Measurements from ENCODE around the gene SENP3.

SENP3 gene

GRCh38 chr17:7561589-7562207, at the start of gene SENP3:
Gene SENP3, plus strand, starts transcription at chr17:7561919. Its CDS starts 1,158 bp downstream, at chr17:7563077.
- peak; percentile 91 for DNase-seq (ENCODE audit: low read depth, low spot score)

GRCh38 chr17:7512105-7512504, 49.6 kb upstream of the SENP3 start:
- DNase-seq (ENCODE audit: low read depth, low spot score): no peak

GRCh38 chr17:7512824-7513540, 48.7 kb upstream of the SENP3 start:
- no peak for DNase-seq (ENCODE audit: low read depth, low spot score)

DNA sequence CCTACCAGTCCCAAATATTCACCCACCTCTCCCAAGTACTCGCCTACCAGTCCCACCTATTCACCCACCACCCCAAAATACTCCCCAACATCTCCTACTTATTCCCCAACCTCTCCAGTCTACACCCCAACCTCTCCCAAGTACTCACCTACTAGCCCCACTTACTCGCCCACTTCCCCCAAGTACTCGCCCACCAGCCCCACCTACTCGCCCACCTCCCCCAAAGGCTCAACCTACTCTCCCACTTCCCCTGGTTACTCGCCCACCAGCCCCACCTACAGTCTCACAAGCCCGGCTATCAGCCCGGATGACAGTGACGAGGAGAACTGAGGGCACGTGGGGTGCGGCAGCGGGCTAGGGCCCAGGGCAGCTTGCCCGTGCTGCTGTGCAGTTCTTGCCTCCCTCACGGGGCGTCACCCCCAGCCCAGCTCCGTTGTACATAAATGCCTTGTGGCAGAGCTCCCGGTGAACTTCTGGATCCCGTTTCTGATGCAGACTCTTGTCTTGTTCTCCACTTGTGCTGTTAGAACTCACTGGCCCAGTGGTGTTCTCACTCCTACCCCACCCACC, 47.8 kb upstream of the SENP3 start:
- DNase-seq (ENCODE audit: low read depth, low spot score): no peak

DNA sequence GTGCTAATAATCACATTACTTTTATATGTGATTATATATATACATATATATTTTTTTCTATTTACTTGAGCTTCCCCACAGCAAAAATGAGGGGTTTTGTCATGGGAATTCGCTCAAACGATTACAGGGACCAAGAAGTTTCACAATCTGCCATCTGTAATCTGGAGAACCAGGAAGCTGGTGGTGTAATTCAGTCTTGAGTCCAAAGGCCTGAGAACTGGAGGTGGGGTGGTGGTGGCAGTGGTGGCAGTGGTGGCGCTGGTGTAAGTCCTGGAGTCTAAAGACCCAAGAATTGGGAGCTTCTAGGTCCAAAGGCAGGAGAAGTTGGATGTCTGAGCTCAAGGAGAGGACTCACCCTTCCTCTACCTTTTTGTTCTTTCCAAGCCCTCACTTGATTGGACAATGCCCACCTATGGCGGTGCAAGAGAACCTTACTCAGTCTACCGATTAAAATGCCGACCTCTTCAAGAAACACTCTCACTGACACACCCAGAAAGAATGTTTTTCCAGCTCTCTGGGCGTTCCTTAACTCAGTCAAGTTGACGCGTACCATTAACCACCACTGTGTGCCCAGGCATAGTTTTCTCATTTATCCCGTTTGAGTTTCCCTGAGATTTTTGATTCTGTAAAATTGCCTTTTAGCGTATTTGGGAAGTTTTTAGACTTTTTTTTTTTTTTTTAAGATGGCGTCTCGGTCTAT, 45.7 kb upstream of the SENP3 start:
- no peak for DNase-seq (ENCODE audit: low read depth, low spot score)

DNA sequence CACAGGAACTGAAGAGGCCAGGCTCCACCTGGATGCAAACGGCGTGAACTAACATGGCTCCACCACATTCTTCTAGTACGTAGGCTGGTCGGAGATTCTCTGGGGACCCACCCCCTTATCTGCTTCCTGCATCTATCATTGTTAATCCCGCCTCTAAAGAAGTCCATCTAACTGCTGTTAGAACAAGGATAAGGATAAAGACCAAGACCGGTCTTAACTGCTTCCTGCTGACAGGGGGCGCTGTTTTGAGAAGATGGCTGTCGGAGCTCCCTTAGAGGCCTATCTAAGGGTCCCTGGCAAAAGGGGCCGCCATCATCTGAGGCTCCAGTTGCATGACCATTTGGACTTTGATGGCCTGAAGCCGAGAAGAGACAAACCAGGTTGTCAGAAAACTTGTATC, 38.7 kb upstream of the SENP3 start:
- peak; percentile 81 for DNase-seq (ENCODE audit: low read depth, low spot score)

DNA sequence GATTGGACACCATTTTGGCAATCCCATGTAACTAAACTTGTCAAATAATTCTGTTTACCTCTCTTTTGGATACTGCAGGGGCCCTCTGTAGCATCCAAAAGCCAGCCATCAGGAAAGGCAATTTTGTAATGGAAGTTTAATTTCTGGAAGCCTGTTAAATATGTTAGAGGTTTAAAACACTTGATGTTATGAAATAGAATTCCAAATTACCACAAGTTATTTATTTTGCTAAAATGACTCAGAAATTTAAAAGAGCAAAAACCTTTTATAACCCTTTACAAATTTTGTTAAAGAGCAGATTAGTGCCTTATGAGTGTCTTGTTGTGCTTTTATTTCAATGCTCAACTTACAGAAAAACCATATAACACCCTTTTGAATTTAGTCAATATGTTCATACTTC, 32.9 kb upstream of the SENP3 start:
- DNase-seq (ENCODE audit: low read depth, low spot score): no peak

- no peak for DNase-seq (ENCODE audit: low read depth, low spot score)
These were observed 31.5 kb upstream of the SENP3 start for GRCh38 chr17:7530023-7530900.

DNA sequence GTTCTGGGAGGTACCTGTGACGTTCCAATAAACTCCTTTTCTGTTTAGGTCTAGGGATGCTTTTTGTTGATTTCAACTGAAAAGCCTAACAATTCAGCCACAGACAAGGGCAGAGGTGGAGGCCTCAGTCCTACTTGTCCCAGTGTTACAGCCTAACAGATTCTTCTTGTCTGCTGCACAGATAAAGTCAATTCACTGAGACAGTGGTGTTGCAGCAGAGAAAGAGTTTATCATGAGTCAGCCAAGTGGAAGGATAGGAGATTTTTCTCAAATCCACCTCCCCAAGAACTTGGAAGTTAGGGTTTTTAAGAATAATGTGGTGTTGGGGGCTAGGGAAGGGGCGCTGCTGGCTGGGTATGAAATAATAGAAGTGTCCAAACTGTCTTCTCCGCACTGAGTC, 23.7 kb upstream of the SENP3 start:
- no peak for DNase-seq (ENCODE audit: low read depth, low spot score)

- DNase-seq (ENCODE audit: low read depth, low spot score): no peak
These were observed 22.7 kb upstream of the SENP3 start for GRCh38 chr17:7538891-7539545.

GRCh38 chr17:7541074-7541621, 20.6 kb upstream of the SENP3 start:
- DNase-seq (ENCODE audit: low read depth, low spot score): no peak

DNA sequence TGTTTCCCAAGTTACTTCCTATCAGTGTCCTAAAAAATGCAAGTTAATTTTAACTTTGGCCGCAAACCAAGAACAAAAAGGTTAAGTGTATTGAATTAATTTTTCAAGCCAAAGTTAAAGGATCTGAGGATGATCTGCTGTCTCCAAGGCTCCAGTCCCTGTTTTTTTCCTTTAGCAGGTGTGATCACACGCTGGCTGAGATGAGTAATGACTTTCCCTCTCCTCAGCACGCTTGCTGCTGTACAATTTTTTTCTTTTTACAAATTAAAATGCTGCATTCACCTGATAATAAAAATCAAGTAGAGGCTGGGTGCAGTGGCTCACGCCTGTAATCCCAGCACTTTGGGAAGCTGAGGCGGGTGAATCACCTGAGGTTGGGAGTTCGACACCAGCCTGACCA, 16.8 kb upstream of the SENP3 start:
- no peak for DNase-seq (ENCODE audit: low read depth, low spot score)

GRCh38 chr17:7548585-7549400, 12.9 kb upstream of the SENP3 start, which contains the start of gene TNFSF12:
Gene TNFSF12, plus strand, starts transcription at chr17:7549058. Its CDS starts 96 bp downstream, at chr17:7549154.
- peak; percentile 55 for DNase-seq (ENCODE audit: low read depth, low spot score)

DNA sequence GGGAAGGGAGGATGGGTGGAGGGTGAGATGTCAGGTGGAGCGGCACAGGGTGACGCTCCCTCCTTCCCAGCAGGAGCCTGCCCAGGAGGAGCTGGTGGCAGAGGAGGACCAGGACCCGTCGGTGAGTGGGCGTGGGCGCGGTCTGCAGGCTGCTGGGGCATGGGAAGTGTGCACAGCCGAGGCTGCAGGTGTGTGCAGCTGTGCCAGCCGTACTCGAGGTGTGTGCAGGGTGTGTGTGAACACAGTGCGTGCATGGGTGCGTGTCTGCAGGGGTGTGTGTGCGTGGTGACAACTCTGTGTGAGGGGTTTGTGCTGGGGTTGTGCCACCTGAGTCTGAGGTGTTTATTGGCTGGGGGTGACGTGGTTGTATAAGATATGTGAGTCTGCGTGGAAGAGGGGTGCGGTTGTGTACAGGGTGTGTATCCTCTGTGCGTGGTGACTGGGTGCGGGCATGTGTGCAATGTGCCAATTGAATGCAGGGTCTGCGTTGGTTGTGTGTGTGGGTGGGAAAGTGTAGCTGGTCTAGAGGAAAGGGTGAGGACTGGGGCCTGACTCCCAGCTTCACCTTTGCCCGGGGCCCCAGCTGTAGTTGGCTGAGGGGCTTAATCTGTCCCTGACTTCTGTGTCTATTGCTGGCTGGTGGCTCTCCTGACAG, 12.2 kb upstream of the SENP3 start:
- DNase-seq (ENCODE audit: low read depth, low spot score): no peak

DNA sequence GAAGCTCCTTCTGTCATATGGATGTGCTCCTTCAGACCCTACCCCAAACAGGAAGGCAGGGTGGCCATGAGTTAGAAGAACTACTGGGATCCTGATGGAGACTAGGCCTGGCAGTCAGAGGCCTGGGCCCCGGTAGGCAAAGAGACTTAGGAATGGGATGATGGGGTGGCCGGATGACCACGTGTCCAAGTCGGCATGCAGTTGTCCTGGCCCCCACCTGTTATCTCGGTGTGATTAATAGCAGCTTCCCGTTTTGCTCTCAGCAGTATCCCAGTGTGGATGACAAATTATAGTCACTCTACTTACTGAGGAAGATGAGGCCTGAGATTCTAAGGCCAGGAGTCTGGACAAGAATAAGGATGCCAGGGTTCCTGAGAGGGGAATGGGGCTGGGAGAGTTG, 11.4 kb upstream of the SENP3 start:
- DNase-seq (ENCODE audit: low read depth, low spot score): no peak

DNA sequence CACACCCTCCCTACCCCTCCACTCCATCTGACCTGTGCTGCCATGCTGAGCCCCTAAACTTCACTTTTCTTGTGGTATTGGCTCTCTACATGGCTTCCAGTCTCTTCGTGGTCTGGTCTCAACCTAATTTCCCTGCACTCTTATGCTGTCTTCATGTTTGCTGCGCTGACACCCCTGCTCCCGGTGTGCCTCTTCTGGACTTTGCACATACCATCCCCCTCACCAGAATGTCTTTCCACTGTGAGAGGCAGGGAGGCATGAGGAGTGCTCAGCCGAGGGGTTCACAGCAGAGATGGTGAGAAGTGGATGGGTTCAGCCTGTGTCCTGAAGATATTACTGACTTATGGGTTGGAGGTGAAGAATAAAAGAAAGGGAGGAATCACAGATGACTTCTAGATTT, 10.3 kb upstream of the SENP3 start:
- DNase-seq (ENCODE audit: low read depth, low spot score): no peak

GRCh38 chr17:7552621-7553051, 9.1 kb upstream of the SENP3 start:
- DNase-seq (ENCODE audit: low read depth, low spot score): no peak

DNA sequence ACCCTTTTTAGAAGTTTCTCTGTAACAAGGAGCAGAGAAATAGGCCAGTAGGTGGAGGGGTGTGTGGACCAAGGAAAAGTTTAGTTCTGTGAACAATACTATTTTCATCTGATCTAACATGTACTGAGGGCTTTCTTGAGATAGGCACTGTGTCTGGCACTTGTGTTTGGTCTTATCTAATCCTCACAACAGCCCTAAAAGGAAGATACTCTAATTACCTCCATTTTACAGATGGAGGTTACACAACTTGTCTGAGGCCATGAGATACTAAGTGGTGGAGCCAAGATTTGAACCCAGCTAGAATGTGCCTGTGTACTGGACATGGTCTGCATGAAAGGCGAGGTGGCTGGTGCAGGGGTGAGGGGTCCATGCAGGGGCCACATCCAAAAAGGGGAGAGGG, 8.4 kb upstream of the SENP3 start:
- DNase-seq (ENCODE audit: low read depth, low spot score): no peak

DNA sequence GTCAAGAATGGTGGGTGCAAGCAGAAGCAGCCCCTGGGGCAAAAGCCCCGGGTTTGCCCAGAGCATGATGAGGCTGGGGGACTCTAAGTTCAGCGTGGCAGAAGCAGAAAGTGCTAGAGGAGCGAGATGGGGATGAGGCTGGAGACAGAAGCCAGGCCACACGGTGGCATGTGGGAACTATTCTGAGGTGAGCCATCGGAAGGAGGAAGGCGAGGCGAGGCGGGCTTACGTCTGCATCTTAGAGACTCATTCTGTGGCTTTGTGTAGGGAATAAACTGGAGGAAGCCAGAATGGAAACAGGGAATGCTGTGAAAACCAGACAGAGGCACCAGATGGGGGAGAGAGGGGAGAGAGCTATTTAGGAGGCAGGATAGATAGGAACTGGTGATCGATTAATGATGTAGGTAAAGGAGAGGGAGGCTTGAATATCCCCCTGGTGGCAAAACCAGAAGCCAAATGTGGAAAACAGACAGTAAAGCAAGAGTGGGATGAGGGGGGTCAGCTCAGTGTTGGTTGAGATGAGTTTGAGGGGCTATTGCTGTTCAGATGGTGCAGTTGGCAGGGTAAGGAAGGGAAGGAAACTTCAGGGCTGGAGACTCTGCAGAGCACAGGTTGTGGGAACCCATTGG, 6.3 kb upstream of the SENP3 start:
- DNase-seq (ENCODE audit: low read depth, low spot score): no peak

Data from ELF-1 (cell line).